HCT116 (cell line): Measurements from ENCODE around the gene CDCP1. TPM values are rescaled to one million over a fixed set of nuclear protein-coding genes. Genes with fewer than 3 reads are reported as not detected.

Source experiments
- ATAC-seq: fragments of 200-7000 bp; cut with Tn5 transposase; 2 replicates; pipeline ENCODE4 v1.9.1; 2020; ENCODE audit warnings: mild to moderate bottlenecking, moderate library complexity
- BruUV-seq: library from RNA; stranded (reverse); fragments of 400-500 nt; replicated peaks from 2 replicates; lab custom pipeline; 2021; lab: Mats Ljungman, UMichigan
- CTCF ChIA-PET: fragments of 300-600 bp; sonication (Branson Sonifier 250); formaldehyde crosslinking; loops from one replicate; lab custom pipeline; 2021; ENCODE audit warnings: antibody characterized with exemption; lab: Charles Lee
- POLR2A ChIA-PET: fragments of 300-600, 350-600 bp; sonication (Branson Sonifier 250); formaldehyde crosslinking; loops from one replicate; lab custom pipeline; 2021; ENCODE audit warnings: antibody characterized with exemption; lab: Charles Lee
- RAD21 ChIA-PET, 2 experiments: fragments of 300-600 bp; sonication (Branson Sonifier 250); formaldehyde crosslinking; loops; one replicate each; lab custom pipeline; 2023; ENCODE audit warnings: low total read pairs in 2 of 2; ENCODE audit not compliant: uncharacterized antibody in 2 of 2, unreplicated experiment in 2 of 2, low non-redundant PET in 1 of 2; lab: Charles Lee
- DNase-seq: peaks from one replicate; pipeline ENCODE4 v3.0.0-alpha.2; 2010; ENCODE audit warnings: low read depth, low spot score
- H2AFZ ChIP-seq: fragments of 200-600 bp; shearing (Covaris generic), sonication (generic); 2 replicates; pipeline ENCODE4 v1.6.1; 2017; ENCODE audit warnings: low read depth, mixed run types, mixed read lengths, antibody characterized with exemption, low read length; ENCODE audit not compliant: poor library complexity, severe bottlenecking
- H3K27ac ChIP-seq: 2 replicates; pipeline ENCODE4 v1.5.1; 2012; ENCODE audit warnings: low read depth, low read length
- H3K27me3 ChIP-seq: fragments of 200-600 bp; sonication (generic); 2 replicates; pipeline ENCODE4 v1.6.1; 2016; ENCODE audit warnings: mixed run types, low read length, mixed read lengths; ENCODE audit not compliant: insufficient read depth
- H3K36me3 ChIP-seq, 2 experiments: fragments of 200-500 bp in 1 of 2; fragments of 200-600 bp in 1 of 2; sonication (Bioruptor generic) in 1 of 2; sonication (generic) in 1 of 2; 2 replicates each; pipeline versions ENCODE4 v1.5.1 to v1.6.1; 2014 to 2016; ENCODE audit warnings: low read length in 2 of 2, inconsistent platforms in 1 of 2, mixed read lengths in 1 of 2, mixed run types in 1 of 2; ENCODE audit not compliant: insufficient read depth in 2 of 2, control insufficient read depth in 1 of 2
- H3K4me1 ChIP-seq, 2 experiments: fragments of 200-600 bp in 1 of 2; sonication (generic) in 1 of 2; 2 replicates each; pipeline versions ENCODE4 v1.5.1 to v1.6.1; 2012 to 2017; ENCODE audit warnings: low read length in 2 of 2, inconsistent platforms in 1 of 2, mild to moderate bottlenecking in 1 of 2, mixed read lengths in 1 of 2, mixed run types in 1 of 2, moderate library complexity in 1 of 2; ENCODE audit not compliant: insufficient read depth in 2 of 2, control insufficient read depth in 1 of 2
- H3K4me2 ChIP-seq: fragments of 200-600 bp; sonication (generic); 2 replicates; pipeline ENCODE4 v1.6.1; 2017; ENCODE audit warnings: mixed run types, low read length, mixed read lengths
- H3K4me3 ChIP-seq, 2 experiments: fragments of 200-600 bp in 1 of 2; sonication (generic) in 1 of 2; replicated peaks in 1 of 2; 2 replicates each; pipeline ENCODE4 v1.5.1; 2011 to 2016; ENCODE audit warnings: low read length in 2 of 2, control low read depth in 1 of 2, low read depth in 1 of 2, mild to moderate bottlenecking in 1 of 2, mixed read lengths in 1 of 2, mixed run types in 1 of 2
- H3K79me2 ChIP-seq: fragments of 200-600 bp; sonication (generic); 2 replicates; pipeline ENCODE4 v1.6.1; 2017; ENCODE audit warnings: mild to moderate bottlenecking, mixed run types, low read length, moderate library complexity, mixed read lengths; ENCODE audit not compliant: insufficient read depth
- H3K9ac ChIP-seq: fragments of 200-600 bp; sonication (generic); 2 replicates; pipeline ENCODE4 v1.6.1; 2016; ENCODE audit warnings: low read length, mixed read lengths
- H3K9me2 ChIP-seq: fragments of 200-600 bp; sonication (generic), shearing (Covaris generic); 2 replicates; pipeline ENCODE4 v1.6.1; 2017; ENCODE audit warnings: mixed run types, mild to moderate bottlenecking, moderate library complexity; ENCODE audit not compliant: insufficient read depth
- H3K9me3 ChIP-seq, 2 experiments: fragments of 200-500 bp in 1 of 2; fragments of 200-600 bp in 1 of 2; sonication (Bioruptor generic) in 1 of 2; sonication (generic) in 1 of 2; 2 replicates each; pipeline ENCODE4 v1.6.1; 2014 to 2017; ENCODE audit warnings: low read length in 2 of 2, mixed read lengths in 2 of 2, inconsistent platforms in 1 of 2, low read depth in 1 of 2, mild to moderate bottlenecking in 1 of 2, mixed run types in 1 of 2, moderate library complexity in 1 of 2; ENCODE audit not compliant: control insufficient read depth in 1 of 2, insufficient read depth in 1 of 2
- H4K20me1 ChIP-seq: fragments of 200-600 bp; sonication (generic), shearing (Covaris generic); 2 replicates; pipeline ENCODE4 v1.6.1; 2017; ENCODE audit warnings: mixed run types, mild to moderate bottlenecking, moderate library complexity; ENCODE audit not compliant: insufficient read depth
- CBX3 ChIP-seq: IDR thresholded peaks from 2 replicates; pipeline ENCODE4 v1.6.1; 2012; ENCODE audit warnings: low read depth
- CEBPB ChIP-seq: IDR thresholded peaks from 2 replicates; pipeline ENCODE4 v1.6.1; 2012; ENCODE audit warnings: low read depth
- EGR1 ChIP-seq: IDR thresholded peaks from 2 replicates; pipeline ENCODE4 v1.6.1; 2012; ENCODE audit warnings: low read depth
- ELF1 ChIP-seq: IDR thresholded peaks from 2 replicates; pipeline ENCODE4 v1.6.1; 2012; ENCODE audit warnings: low read depth, borderline replicate concordance
- EZH2 ChIP-seq: fragments of 200-600 bp; sonication (generic); IDR thresholded peaks from 2 replicates; pipeline ENCODE4 v1.6.1; 2017; ENCODE audit warnings: antibody characterized with exemption, mixed run types
- FOSL1 ChIP-seq: IDR thresholded peaks from 2 replicates; pipeline ENCODE4 v1.6.1; 2012; ENCODE audit warnings: low read depth
- JUND ChIP-seq: IDR thresholded peaks from 2 replicates; pipeline ENCODE4 v1.6.1; 2012
- POLR2A ChIP-seq: IDR thresholded peaks from 2 replicates; pipeline ENCODE4 v1.7.0; 2011; ENCODE audit warnings: borderline replicate concordance; ENCODE audit not compliant: insufficient read depth, insufficient read length; ENCODE audit errors: extremely low read depth
- POLR2AphosphoS5 ChIP-seq: IDR thresholded peaks from 2 replicates; pipeline ENCODE4 v1.6.1; 2011; ENCODE audit warnings: mild to moderate bottlenecking, low read depth, low read length, moderate library complexity
- RAD21 ChIP-seq: IDR thresholded peaks from 2 replicates; pipeline ENCODE4 v1.6.1; 2012; ENCODE audit warnings: low read depth, mild to moderate bottlenecking
- SIN3A ChIP-seq: IDR thresholded peaks from 2 replicates; pipeline ENCODE4 v1.6.1; 2012; ENCODE audit warnings: low read depth
- SP1 ChIP-seq: IDR thresholded peaks from 2 replicates; pipeline ENCODE4 v1.6.1; 2012; ENCODE audit warnings: low read depth
- SRF ChIP-seq: IDR thresholded peaks from 2 replicates; pipeline ENCODE4 v1.6.1; 2012; ENCODE audit warnings: low read depth
- TCF7L2 ChIP-seq: IDR thresholded peaks from 2 replicates; pipeline ENCODE4 v1.7.0; 2011; ENCODE audit warnings: borderline replicate concordance, inconsistent platforms; ENCODE audit not compliant: insufficient read depth, insufficient read length; ENCODE audit errors: extremely low read depth
- ZNF274 ChIP-seq: fragments of 200-500 bp; sonication (Bioruptor generic); IDR thresholded peaks from 2 replicates; pipeline ENCODE4 v1.6.1; 2014; ENCODE audit warnings: mild to moderate bottlenecking, low read depth, low read length, inconsistent platforms
- intact Hi-C: fragments of 100-400 bp; cut with micrococcal nuclease; formaldehyde crosslinking; loops from 2 replicates; pipeline ENCODE4 v1.10.0; 2022
- total RNA-seq: library from RNA; stranded (reverse); gene quantifications from one replicate; pipeline ENCODE4 v1.2.1, GENCODE V29; 2021; ENCODE audit not compliant: unreplicated experiment
- TF ChIP-seq, protein P1 (sequence below): IDR thresholded peaks from 2 replicates; pipeline ENCODE4 v1.6.1; 2012; ENCODE audit warnings: low read depth
- TF ChIP-seq, protein P2 (sequence below): IDR thresholded peaks from 2 replicates; pipeline ENCODE4 v1.6.1; 2012
- TF ChIP-seq, protein P3 (sequence below): IDR thresholded peaks from 2 replicates; pipeline ENCODE4 v1.6.1; 2011; ENCODE audit warnings: mild to moderate bottlenecking, low read length, moderate library complexity; ENCODE audit not compliant: insufficient replicate concordance; ENCODE audit errors: extremely low read depth
- TF ChIP-seq, protein P4 (sequence below): IDR thresholded peaks from 2 replicates; pipeline ENCODE4 v1.6.1; 2012

CDCP1 gene
- total RNA-seq, 1 experiment from 2014 or later: 196 TPM

DNA sequence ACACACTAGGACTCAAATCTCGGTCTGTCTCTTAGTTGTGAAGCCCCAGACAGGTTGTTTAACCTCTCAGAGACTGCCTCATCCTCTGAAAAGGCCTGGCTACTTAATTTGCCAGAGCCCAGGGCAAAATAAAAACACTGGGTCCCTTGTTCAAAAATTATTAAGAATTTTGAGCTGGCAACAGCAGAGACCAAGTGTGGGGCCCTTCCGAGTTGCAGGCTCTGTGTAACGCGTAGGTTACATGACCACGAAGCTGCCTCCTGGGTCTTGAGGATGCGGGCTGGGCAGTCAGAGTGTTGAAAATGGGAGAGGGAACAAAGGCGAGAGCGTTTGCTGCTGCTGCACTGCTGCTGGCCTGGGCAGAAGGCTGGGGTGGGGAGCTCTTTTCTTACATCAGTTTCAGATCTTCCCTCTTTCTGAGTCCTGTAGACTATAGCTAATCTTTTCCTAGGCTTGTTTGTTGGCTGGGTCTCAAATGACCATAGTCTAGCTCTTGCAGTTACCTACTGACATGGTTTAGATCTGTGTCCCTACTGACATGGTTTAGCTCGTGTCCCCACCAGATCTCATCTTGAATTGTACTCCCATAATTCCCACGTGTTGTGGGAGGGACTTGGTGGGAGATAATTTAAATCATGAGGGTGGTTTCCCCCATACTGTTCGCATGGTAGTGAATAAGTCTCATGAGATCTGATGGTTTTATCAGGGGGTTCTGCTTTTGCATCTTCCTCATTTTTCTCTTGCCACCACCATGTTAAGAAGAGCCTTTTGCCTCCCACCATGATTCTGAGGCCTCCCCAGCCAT lies 70.2 kb downstream of the CDCP1 start:
- POLR2A ChIA-PET: no interaction called here
- Histone ChIP-seq H3K4me1 (peaks cover 0 to 10% of the 10 kb centered on the region in 2 experiments; a peak in 3 of 4 replicates), H3K9ac (no peak overlapping the region), H3K27ac (no peak overlapping the region), H4K20me1 (no peaks in the 10 kb centered on the region), H3K4me2 (no peak overlapping the region), H3K9me3 (no peaks in the 10 kb centered on the region)
- intact Hi-C loops: no loop called here
- no peak for ATAC-seq
- TF ChIP-seq EGR1: no peak
- TF ChIP-seq SIN3A: no peak
- no peak for TF ChIP-seq EZH2
- TF ChIP-seq, protein P1, sequence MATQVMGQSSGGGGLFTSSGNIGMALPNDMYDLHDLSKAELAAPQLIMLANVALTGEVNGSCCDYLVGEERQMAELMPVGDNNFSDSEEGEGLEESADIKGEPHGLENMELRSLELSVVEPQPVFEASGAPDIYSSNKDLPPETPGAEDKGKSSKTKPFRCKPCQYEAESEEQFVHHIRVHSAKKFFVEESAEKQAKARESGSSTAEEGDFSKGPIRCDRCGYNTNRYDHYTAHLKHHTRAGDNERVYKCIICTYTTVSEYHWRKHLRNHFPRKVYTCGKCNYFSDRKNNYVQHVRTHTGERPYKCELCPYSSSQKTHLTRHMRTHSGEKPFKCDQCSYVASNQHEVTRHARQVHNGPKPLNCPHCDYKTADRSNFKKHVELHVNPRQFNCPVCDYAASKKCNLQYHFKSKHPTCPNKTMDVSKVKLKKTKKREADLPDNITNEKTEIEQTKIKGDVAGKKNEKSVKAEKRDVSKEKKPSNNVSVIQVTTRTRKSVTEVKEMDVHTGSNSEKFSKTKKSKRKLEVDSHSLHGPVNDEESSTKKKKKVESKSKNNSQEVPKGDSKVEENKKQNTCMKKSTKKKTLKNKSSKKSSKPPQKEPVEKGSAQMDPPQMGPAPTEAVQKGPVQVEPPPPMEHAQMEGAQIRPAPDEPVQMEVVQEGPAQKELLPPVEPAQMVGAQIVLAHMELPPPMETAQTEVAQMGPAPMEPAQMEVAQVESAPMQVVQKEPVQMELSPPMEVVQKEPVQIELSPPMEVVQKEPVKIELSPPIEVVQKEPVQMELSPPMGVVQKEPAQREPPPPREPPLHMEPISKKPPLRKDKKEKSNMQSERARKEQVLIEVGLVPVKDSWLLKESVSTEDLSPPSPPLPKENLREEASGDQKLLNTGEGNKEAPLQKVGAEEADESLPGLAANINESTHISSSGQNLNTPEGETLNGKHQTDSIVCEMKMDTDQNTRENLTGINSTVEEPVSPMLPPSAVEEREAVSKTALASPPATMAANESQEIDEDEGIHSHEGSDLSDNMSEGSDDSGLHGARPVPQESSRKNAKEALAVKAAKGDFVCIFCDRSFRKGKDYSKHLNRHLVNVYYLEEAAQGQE: no peak
- TF ChIP-seq POLR2A: no peak
- no peak for TF ChIP-seq RAD21
- no peak for TF ChIP-seq SRF
- no peak for TF ChIP-seq POLR2AphosphoS5
- TF ChIP-seq CBX3: no peak
- no peak for TF ChIP-seq SP1
- TF ChIP-seq, protein P2, sequence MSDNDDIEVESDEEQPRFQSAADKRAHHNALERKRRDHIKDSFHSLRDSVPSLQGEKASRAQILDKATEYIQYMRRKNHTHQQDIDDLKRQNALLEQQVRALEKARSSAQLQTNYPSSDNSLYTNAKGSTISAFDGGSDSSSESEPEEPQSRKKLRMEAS: no peak
- TF ChIP-seq CEBPB: no peak
- TF ChIP-seq TCF7L2: no peak
- TF ChIP-seq FOSL1: no peak
- TF ChIP-seq ELF1: no peak
- TF ChIP-seq, protein P3, sequence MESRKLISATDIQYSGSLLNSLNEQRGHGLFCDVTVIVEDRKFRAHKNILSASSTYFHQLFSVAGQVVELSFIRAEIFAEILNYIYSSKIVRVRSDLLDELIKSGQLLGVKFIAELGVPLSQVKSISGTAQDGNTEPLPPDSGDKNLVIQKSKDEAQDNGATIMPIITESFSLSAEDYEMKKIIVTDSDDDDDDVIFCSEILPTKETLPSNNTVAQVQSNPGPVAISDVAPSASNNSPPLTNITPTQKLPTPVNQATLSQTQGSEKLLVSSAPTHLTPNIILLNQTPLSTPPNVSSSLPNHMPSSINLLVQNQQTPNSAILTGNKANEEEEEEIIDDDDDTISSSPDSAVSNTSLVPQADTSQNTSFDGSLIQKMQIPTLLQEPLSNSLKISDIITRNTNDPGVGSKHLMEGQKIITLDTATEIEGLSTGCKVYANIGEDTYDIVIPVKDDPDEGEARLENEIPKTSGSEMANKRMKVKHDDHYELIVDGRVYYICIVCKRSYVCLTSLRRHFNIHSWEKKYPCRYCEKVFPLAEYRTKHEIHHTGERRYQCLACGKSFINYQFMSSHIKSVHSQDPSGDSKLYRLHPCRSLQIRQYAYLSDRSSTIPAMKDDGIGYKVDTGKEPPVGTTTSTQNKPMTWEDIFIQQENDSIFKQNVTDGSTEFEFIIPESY: no peak
- no peak for TF ChIP-seq ZNF274
- no peak for TF ChIP-seq JUND
- TF ChIP-seq, protein P4, sequence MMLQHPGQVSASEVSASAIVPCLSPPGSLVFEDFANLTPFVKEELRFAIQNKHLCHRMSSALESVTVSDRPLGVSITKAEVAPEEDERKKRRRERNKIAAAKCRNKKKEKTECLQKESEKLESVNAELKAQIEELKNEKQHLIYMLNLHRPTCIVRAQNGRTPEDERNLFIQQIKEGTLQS: no peak
- TF ChIP-seq, all 23 proteins: peak for 0
- H3K36me3 ChIP-seq: no peaks in the 10 kb centered on the region
- CTCF ChIA-PET: no interaction called here
- H3K9me2 ChIP-seq: no peaks in the 10 kb centered on the region
- no peaks in the 10 kb centered on the region for H3K79me2 ChIP-seq
- DNase-seq: no peak
- H3K27me3 ChIP-seq: no peaks in the 10 kb centered on the region
- RAD21 ChIA-PET: no interaction called here
- BruUV-seq: no TSS peak
- no peak overlapping the region for H3K4me3 ChIP-seq
- no peak overlapping the region for H2AFZ ChIP-seq
